ENCODE data around the gene GUCA2A. TPM values are rescaled to one million over a fixed set of nuclear protein-coding genes. Genes with fewer than 3 reads are reported as not detected.

Gene GUCA2A
- total RNA-seq, 2 experiments from 2014 or later: not detected

GRCh38 chr1:42141978-42142377 is 22.6 kb downstream of the GUCA2A start:
- intact Hi-C loops (cut with micrococcal nuclease): no loop called here
- no peak for TF ChIP-seq CTCF (IDR thresholded peaks at IDR 0.05)
- no peak overlapping the region for H3K4me3 Mint-ChIP-seq
- no peak overlapping the region for H3K27ac Mint-ChIP-seq
- ChIA-PET POLR2A (no interaction called here), CTCF (interaction anchor here (0.7 kb wide), 1 partner anchor 11 kb away, joined by 3 read pairs; no protein-coding TSS in a partner anchor)
- peaks cover 23% of the 10 kb centered on the region for H3K27me3 Mint-ChIP-seq
- H3K4me1 Mint-ChIP-seq (ENCODE audit: low read depth): peaks cover 6% of the 10 kb centered on the region
- no peak for ATAC-seq
- no peak for DNase-seq
- H3K9me3 Mint-ChIP-seq: no peaks in the 10 kb centered on the region
- H3K36me3 Mint-ChIP-seq (ENCODE audit: low read depth): no peaks in the 10 kb centered on the region

GRCh38 chr1:42140191-42140590 is 24.4 kb downstream of the GUCA2A start:
- Mint-ChIP-seq H3K36me3 (ENCODE audit: low read depth) (no peaks in the 10 kb centered on the region), H3K4me3 (no peak overlapping the region), H3K4me1 (ENCODE audit: low read depth) (peaks cover 6% of the 10 kb centered on the region), H3K27me3 (peaks cover 21% of the 10 kb centered on the region), H3K9me3 (no peaks in the 10 kb centered on the region), H3K27ac (no peak overlapping the region)
- TF ChIP-seq CTCF (IDR thresholded peaks at IDR 0.05): no peak
- ChIA-PET POLR2A (no interaction called here), CTCF (interaction anchor here (1.4 kb wide), 1 partner anchor 34 kb away, joined by 4 read pairs; no protein-coding TSS in a partner anchor)
- no peak for DNase-seq
- ATAC-seq: no peak
- intact Hi-C loops (cut with micrococcal nuclease): no loop called here

- Mint-ChIP-seq H3K27me3 (peaks cover 15% of the 10 kb centered on the region), H3K4me1 (ENCODE audit: low read depth) (peaks cover 6% of the 10 kb centered on the region), H3K4me3 (no peak overlapping the region), H3K27ac (no peak overlapping the region), H3K36me3 (ENCODE audit: low read depth) (no peaks in the 10 kb centered on the region), H3K9me3 (no peaks in the 10 kb centered on the region)
- intact Hi-C loops (cut with micrococcal nuclease): no loop called here
- no peak for DNase-seq
- no peak for ATAC-seq
- ChIA-PET POLR2A (no interaction called here), CTCF (interaction anchor here (1.4 kb wide), 1 partner anchor 34 kb away, joined by 4 read pairs; no protein-coding TSS in a partner anchor)
- no peak for TF ChIP-seq CTCF (IDR thresholded peaks at IDR 0.05)
Observed at GRCh38 chr1:42139444-42139843, 25.1 kb downstream of the GUCA2A start.

- TF ChIP-seq CTCF (IDR thresholded peaks at IDR 0.05): no peak
- Mint-ChIP-seq H3K27me3 (peaks cover 14% of the 10 kb centered on the region), H3K27ac (no peak overlapping the region), H3K9me3 (no peaks in the 10 kb centered on the region), H3K36me3 (ENCODE audit: low read depth) (no peaks in the 10 kb centered on the region), H3K4me1 (ENCODE audit: low read depth) (peaks cover 5% of the 10 kb centered on the region), H3K4me3 (no peak overlapping the region)
- intact Hi-C loops (cut with micrococcal nuclease): no loop called here
- DNase-seq (no peak), ATAC-seq (no peak)
- ChIA-PET CTCF (interaction anchor here (1.5 kb wide), 1 partner anchor 9 kb away, joined by 6 read pairs; no protein-coding TSS in a partner anchor), POLR2A (no interaction called here)
Observed at GRCh38 chr1:42138586-42138985, 26.0 kb downstream of the GUCA2A start.

GRCh38 chr1:42137766-42138165 is 26.8 kb downstream of the GUCA2A start:
- CTCF ChIA-PET: interaction anchor here (1.5 kb wide), 1 partner anchor 10 kb away, joined by 6 read pairs; no protein-coding TSS in a partner anchor
- Mint-ChIP-seq H3K4me3 (no peak overlapping the region), H3K9me3 (no peaks in the 10 kb centered on the region), H3K27ac (no peak overlapping the region), H3K27me3 (peaks cover 9% of the 10 kb centered on the region), H3K4me1 (ENCODE audit: low read depth) (no peaks in the 10 kb centered on the region), H3K36me3 (ENCODE audit: low read depth) (no peaks in the 10 kb centered on the region)
- no peak for DNase-seq
- POLR2A ChIA-PET: interaction anchor here (1.2 kb wide), 1 partner anchor 14 kb away, joined by 3 read pairs; no protein-coding TSS in a partner anchor
- ATAC-seq: no peak
- TF ChIP-seq CTCF (IDR thresholded peaks at IDR 0.05): no peak
- intact Hi-C loops (cut with micrococcal nuclease): no loop called here

Data from activated CD8-positive, alpha-beta T cell treated with anti-CD3 and anti-CD28 coated beads for 36 hours (primary cell).